Posterior vena cava (tissue), 2 donors: ENCODE results near the gene CSMD2. TPM values are rescaled to one million over a fixed set of nuclear protein-coding genes. Genes with fewer than 3 reads are reported as not detected.
"Not testable (repeated sequence)": the region's sequence is repeated elsewhere in the genome, so short reads cannot be mapped to it uniquely, and the experiment has no call there.

ENCODE experiments used
- DNase-seq: peaks from one replicate; pipeline ENCODE4 v3.0.0-alpha.2; 2020; ENCODE audit warnings: low spot score
- intact Hi-C, 2 donors: fragments of 100-400 bp; cut with DNase I; formaldehyde crosslinking; loops; one replicate each; pipeline versions ENCODE4 v1.14.1 to v1.14.2; 2022 to 2023
- total RNA-seq, 2 donors: library from RNA; stranded (reverse); fragmentation: NEBNext Ultra II Directional; extraction: Animal tissue kit (Norgen Biotek cat#: 25700); gene quantifications; one replicate each; pipeline ENCODE4 v1.2.1, GENCODE V29; 2021
- donor health status: DM: yes; HTN: yes; CAD: no.
- donor health status: DM: yes; HTN: yes; CAD: no.

The CSMD2 gene
- total RNA-seq, 2 donors from 2014 or later, result 2.4 to 3.1 TPM

- DNase-seq, result no peak
- intact Hi-C loops, result loop anchor here in 1 of 2 donors (10.0 kb wide), 1 partner anchor 1968 kb away; no protein-coding TSS in a partner anchor
Measured at GRCh38 chr1:34126486-34126885, 38.5 kb downstream of the CSMD2 start.

- no peak for DNase-seq
- intact Hi-C loops, result loop anchor here in 1 of 2 donors (10.0 kb wide), 1 partner anchor 1969 kb away; no protein-coding TSS in a partner anchor
Measured at GRCh38 chr1:34125721-34126380, 39.2 kb downstream of the CSMD2 start.

GRCh38 chr1:34122080-34122932, 42.7 kb downstream of the CSMD2 start:
- DNase-seq, result no peak
- intact Hi-C loops, result loop anchor here in 1 of 2 donors (10.0 kb wide), 1 partner anchor 1972 kb away; no protein-coding TSS in a partner anchor

- intact Hi-C loops, result no loop called here
- no peak for DNase-seq
Measured at GRCh38 chr1:34115233-34115632, 49.8 kb downstream of the CSMD2 start.

GRCh38 chr1:34113887-34114286, 51.1 kb downstream of the CSMD2 start:
- no peak for DNase-seq

GRCh38 chr1:34113362-34113761, 51.7 kb downstream of the CSMD2 start:
- DNase-seq, result no peak
- intact Hi-C loops, result no loop called here

More at GRCh38 chr1:34113887-34114286, 51.1 kb downstream of the CSMD2 start:
- intact Hi-C loops, result no loop called here

- intact Hi-C loops, result no loop called here
- no peak for DNase-seq
Measured at GRCh38 chr1:34108711-34109110, 56.3 kb downstream of the CSMD2 start.

- no peak for DNase-seq
- intact Hi-C loops, result no loop called here
Measured at GRCh38 chr1:34108269-34108668, 56.8 kb downstream of the CSMD2 start.

GRCh38 chr1:34101151-34101550, 63.9 kb downstream of the CSMD2 start:
- no peak for DNase-seq
- intact Hi-C loops, result no loop called here

- intact Hi-C loops, result no loop called here
- DNase-seq, result no peak
Measured at GRCh38 chr1:34100332-34100731, 64.7 kb downstream of the CSMD2 start.

- intact Hi-C loops, DNase-seq: not testable (repeated sequence)
Measured at GRCh38 chr1:34092399-34092798, 72.6 kb downstream of the CSMD2 start.

- intact Hi-C loops, result no loop called here
- DNase-seq, result no peak
Measured at GRCh38 chr1:34089731-34090130, 75.3 kb downstream of the CSMD2 start.

GRCh38 chr1:34087986-34088385, 77.0 kb downstream of the CSMD2 start:
- DNase-seq, result no peak
- intact Hi-C loops, result no loop called here

GRCh38 chr1:34086561-34086960, 78.5 kb downstream of the CSMD2 start:
- intact Hi-C loops, result no loop called here
- DNase-seq, result no peak

GRCh38 chr1:34083974-34084373, 81.1 kb downstream of the CSMD2 start:
- no peak for DNase-seq
- intact Hi-C loops, result no loop called here

GRCh38 chr1:34082085-34082670, 82.9 kb downstream of the CSMD2 start:
- intact Hi-C loops, DNase-seq: not testable (repeated sequence)

- intact Hi-C loops, result no loop called here
- no peak for DNase-seq
Measured at GRCh38 chr1:34078383-34078782, 86.6 kb downstream of the CSMD2 start.

GRCh38 chr1:34075576-34075975, 89.5 kb downstream of the CSMD2 start:
- intact Hi-C loops, result no loop called here
- DNase-seq, result no peak

- no peak for DNase-seq
- intact Hi-C loops, result no loop called here
Measured at GRCh38 chr1:34073028-34073695, 91.9 kb downstream of the CSMD2 start.
